Mammary epithelial cell (primary cell): ENCODE data around the gene SMPD2.

ENCODE experiments used
- EZH2 ChIP-seq: IDR thresholded peaks from 2 replicates; pipeline ENCODE4 v1.6.1; 2012; ENCODE audit warnings: low read length, inconsistent platforms, borderline replicate concordance
- TF ChIP-seq, protein P1 (sequence below), 2 donors: IDR thresholded peaks in 1 of 2; conservative IDR thresholded peaks in 1 of 2; 2 replicates each; pipeline ENCODE4 v1.5.1; 2011 to 2012; ENCODE audit warnings: inconsistent platforms in 2 of 2, low read length in 2 of 2, mild to moderate bottlenecking in 2 of 2, control low read depth in 1 of 2, low read depth in 1 of 2; ENCODE audit not compliant: insufficient read depth in 1 of 2; ENCODE audit errors: extremely low read depth in 1 of 2

DNA sequence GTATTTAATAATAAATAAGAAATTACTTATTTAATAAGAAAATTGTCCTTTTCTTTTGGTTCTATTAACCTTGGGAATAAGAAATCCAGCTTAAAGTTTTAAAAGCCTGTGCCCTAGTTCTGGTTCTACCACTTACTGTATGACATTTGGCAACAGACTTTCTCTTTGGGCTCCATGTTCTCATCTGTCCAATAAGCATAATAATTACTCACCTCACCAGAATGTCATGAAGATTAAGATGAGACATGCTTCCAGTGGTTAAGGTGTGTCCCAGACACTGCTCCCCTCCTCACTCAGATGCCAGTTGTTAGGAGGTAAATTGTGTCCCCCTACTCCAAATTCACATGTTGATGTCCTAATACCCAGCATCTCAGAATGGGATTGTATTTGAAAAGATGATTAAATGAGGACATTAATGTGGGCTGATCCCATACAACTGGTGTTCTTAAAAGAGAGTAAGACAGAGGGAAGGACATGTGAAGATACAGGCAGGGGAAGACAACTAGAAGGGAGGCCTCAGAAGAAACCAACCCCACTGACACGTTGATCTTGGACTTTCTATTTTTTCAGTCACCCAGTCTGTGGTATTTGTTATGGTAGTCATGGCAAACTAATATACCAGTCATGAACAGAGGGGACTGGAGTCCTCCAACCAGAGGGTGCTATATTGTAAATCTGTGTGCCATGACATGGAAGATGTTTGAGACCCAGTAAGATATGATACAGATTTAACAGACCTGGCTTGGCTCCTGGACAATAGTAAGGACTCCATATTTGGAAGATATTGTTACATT is 21.4 kb downstream of the SMPD2 start:
- TF ChIP-seq, protein P1, sequence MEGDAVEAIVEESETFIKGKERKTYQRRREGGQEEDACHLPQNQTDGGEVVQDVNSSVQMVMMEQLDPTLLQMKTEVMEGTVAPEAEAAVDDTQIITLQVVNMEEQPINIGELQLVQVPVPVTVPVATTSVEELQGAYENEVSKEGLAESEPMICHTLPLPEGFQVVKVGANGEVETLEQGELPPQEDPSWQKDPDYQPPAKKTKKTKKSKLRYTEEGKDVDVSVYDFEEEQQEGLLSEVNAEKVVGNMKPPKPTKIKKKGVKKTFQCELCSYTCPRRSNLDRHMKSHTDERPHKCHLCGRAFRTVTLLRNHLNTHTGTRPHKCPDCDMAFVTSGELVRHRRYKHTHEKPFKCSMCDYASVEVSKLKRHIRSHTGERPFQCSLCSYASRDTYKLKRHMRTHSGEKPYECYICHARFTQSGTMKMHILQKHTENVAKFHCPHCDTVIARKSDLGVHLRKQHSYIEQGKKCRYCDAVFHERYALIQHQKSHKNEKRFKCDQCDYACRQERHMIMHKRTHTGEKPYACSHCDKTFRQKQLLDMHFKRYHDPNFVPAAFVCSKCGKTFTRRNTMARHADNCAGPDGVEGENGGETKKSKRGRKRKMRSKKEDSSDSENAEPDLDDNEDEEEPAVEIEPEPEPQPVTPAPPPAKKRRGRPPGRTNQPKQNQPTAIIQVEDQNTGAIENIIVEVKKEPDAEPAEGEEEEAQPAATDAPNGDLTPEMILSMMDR (conservative IDR thresholded peaks at IDR 0.05 in 1 of 2, IDR thresholded peaks at IDR 0.05 in 1 of 2; ENCODE audit: extremely low read depth in 1 of 2, insufficient read depth in 1 of 2, low read depth in 1 of 2, low read length in 2 of 2), result no peak
- TF ChIP-seq EZH2, result no peak
